ENCODE results near the gene VAMP1. TPM values are rescaled to one million over a fixed set of nuclear protein-coding genes. Genes with fewer than 3 reads are reported as not detected.
"Not testable (repeated sequence)": the region's sequence is repeated elsewhere in the genome, so short reads cannot be mapped to it uniquely, and the experiment has no call there.

VAMP1 gene
- total RNA-seq, 1 experiment from 2014 or later: 10.3 TPM

DNA sequence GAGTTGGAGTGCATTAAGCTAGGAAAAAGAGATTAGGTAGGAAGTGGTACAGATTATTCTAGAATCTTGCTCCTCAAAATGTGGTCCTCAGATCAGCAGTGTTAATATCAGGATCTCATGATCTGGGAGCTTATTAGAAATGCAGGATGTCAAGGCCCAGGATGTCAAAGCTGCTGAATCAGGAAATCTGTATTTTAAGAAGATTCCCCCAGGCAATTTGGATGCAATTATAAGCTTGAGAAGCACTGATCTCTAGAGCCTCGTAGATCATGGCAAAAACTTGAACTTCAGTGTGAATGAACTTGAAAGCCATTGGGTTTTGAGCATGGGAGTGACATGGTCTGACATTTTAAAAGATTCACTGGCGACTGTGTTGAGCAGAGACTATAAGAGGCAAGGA is 30.0 kb upstream of the VAMP1 start:
- peaks cover 4 to 7% of the 10 kb centered on the region in 2 experiments for H3K4me1 Mint-ChIP-seq
- DNase-seq: no peak
- no peaks in the 10 kb centered on the region for H3K9me3 ChIP-seq (ENCODE audit: control insufficient read depth, low read depth, low read length)
- TF ChIP-seq, protein P1, sequence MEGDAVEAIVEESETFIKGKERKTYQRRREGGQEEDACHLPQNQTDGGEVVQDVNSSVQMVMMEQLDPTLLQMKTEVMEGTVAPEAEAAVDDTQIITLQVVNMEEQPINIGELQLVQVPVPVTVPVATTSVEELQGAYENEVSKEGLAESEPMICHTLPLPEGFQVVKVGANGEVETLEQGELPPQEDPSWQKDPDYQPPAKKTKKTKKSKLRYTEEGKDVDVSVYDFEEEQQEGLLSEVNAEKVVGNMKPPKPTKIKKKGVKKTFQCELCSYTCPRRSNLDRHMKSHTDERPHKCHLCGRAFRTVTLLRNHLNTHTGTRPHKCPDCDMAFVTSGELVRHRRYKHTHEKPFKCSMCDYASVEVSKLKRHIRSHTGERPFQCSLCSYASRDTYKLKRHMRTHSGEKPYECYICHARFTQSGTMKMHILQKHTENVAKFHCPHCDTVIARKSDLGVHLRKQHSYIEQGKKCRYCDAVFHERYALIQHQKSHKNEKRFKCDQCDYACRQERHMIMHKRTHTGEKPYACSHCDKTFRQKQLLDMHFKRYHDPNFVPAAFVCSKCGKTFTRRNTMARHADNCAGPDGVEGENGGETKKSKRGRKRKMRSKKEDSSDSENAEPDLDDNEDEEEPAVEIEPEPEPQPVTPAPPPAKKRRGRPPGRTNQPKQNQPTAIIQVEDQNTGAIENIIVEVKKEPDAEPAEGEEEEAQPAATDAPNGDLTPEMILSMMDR (conservative IDR thresholded peaks at IDR 0.05): no peak
- H2BK15ac ChIP-seq (ENCODE audit: low read depth, low read length): no peak overlapping the region
- H4K20me1 ChIP-seq (ENCODE audit: control insufficient read depth, insufficient read depth, insufficient read length): no peaks in the 10 kb centered on the region
- H3K18ac ChIP-seq (ENCODE audit: insufficient read length, low read depth, low read length): no peak overlapping the region
- no peak overlapping the region for H4K8ac ChIP-seq (replicated peaks; ENCODE audit: insufficient read length, low read depth, low read length)
- H3K4ac ChIP-seq (ENCODE audit: low read depth, low read length): no peak overlapping the region
- H2BK12ac ChIP-seq (ENCODE audit: insufficient read length, low read depth, low read length): no peak overlapping the region
- no peak overlapping the region for H2AK5ac ChIP-seq (ENCODE audit: insufficient read length, low read length)
- peaks cover 16% of the 10 kb centered on the region for H3K79me1 ChIP-seq (ENCODE audit: insufficient read depth, low read depth, low read length, poor library complexity, severe bottlenecking)
- H4K5ac ChIP-seq (ENCODE audit: insufficient read length, low read depth, low read length): no peak overlapping the region
- H2BK5ac ChIP-seq (ENCODE audit: insufficient read length, low read length): no peak overlapping the region
- peaks cover 21 to 50% (median 47%) of the 10 kb centered on the region in 3 experiments; a peak in 6 of 7 replicates for H3K36me3 Mint-ChIP-seq (ENCODE audit: insufficient read depth in 1 of 3, low read depth in 3 of 3)
- H3K23ac ChIP-seq (ENCODE audit: insufficient read length, low read depth, low read length): no peak overlapping the region
- no peaks in the 10 kb centered on the region for H3K4me1 ChIP-seq (ENCODE audit: insufficient read depth, low read length)
- H3K9me3 Mint-ChIP-seq: no peaks in the 10 kb centered on the region
- H3K79me2 ChIP-seq (ENCODE audit: insufficient read depth, low read length): peaks cover 5% of the 10 kb centered on the region; the same call in 1 of the 2 replicates
- no peak overlapping the region for H3K4me3 Mint-ChIP-seq
- no peak overlapping the region for H3T11ph ChIP-seq (ENCODE audit: low read length)
- no peak overlapping the region for H2BK120ac ChIP-seq (ENCODE audit: low read depth, low read length, poor library complexity, severe bottlenecking)
- no peak overlapping the region for H2BK20ac ChIP-seq (ENCODE audit: low read depth, low read length, poor library complexity, severe bottlenecking)
- H3K9ac ChIP-seq (ENCODE audit: extremely low read depth, insufficient read length, low read length): no peak overlapping the region
- no peak overlapping the region for H3K4me2 ChIP-seq (ENCODE audit: insufficient read depth, insufficient read length, low read length)
- H3K27ac Mint-ChIP-seq: no peak overlapping the region
- WGBS (ENCODE audit: extremely low coverage, insufficient read length, low lambda C conversion rate): no CpG with 5 or more reads among the region's 2 CpGs
- no peak overlapping the region for H3K27ac ChIP-seq (ENCODE audit: insufficient read length, low read depth, low read length)
- H4K91ac ChIP-seq (ENCODE audit: insufficient read length, low read depth, low read length): no peak overlapping the region
- H3K14ac ChIP-seq (ENCODE audit: insufficient read depth, low read length): no peak overlapping the region
- H3K23me2 ChIP-seq (ENCODE audit: insufficient read length, low read depth, low read length, poor library complexity, severe bottlenecking): no peaks in the 10 kb centered on the region
- H3K27me3 ChIP-seq (ENCODE audit: insufficient read depth, low read length): no peaks in the 10 kb centered on the region
- no peaks in the 10 kb centered on the region for H3K27me3 Mint-ChIP-seq (ENCODE audit: low read depth)
- H3K56ac ChIP-seq (ENCODE audit: insufficient read length, low read depth, low read length): no peak overlapping the region
- H2AFZ ChIP-seq (ENCODE audit: low read length): no peak overlapping the region

DNA sequence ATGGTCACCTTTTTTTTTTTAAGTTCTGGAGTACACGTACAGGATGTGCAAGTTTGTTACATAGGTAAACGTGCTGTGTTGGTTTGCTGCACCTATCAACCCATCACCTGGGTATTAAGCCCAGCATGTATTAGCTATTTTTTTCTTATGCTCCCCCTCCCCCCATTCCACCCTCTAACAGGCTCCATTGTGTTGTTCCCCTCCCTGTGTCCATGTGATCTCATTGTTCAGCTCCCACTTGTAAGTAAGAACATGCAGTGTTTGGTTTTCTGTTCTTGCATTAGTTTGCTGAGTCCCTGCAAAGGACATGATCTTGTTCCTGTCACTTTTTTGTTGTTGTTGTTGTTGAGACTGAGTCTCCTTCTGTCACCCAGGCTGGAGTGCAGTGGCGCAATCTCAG is 26.8 kb upstream of the VAMP1 start:
- H3K27me3 Mint-ChIP-seq (ENCODE audit: low read depth); H3K23ac ChIP-seq (ENCODE audit: insufficient read length, low read depth, low read length); H3K4me2 ChIP-seq (ENCODE audit: insufficient read depth, insufficient read length, low read length); H3K23me2 ChIP-seq (ENCODE audit: insufficient read length, low read depth, low read length, poor library complexity, severe bottlenecking); H3K56ac ChIP-seq (ENCODE audit: insufficient read length, low read depth, low read length); H2BK15ac ChIP-seq (ENCODE audit: low read depth, low read length); H3K27ac ChIP-seq (ENCODE audit: insufficient read length, low read depth, low read length); H3T11ph ChIP-seq (ENCODE audit: low read length); H4K91ac ChIP-seq (ENCODE audit: insufficient read length, low read depth, low read length); H4K20me1 ChIP-seq (ENCODE audit: control insufficient read depth, insufficient read depth, insufficient read length); H2BK20ac ChIP-seq (ENCODE audit: low read depth, low read length, poor library complexity, severe bottlenecking); H3K14ac ChIP-seq (ENCODE audit: insufficient read depth, low read length); H3K4ac ChIP-seq (ENCODE audit: low read depth, low read length); H4K5ac ChIP-seq (ENCODE audit: insufficient read length, low read depth, low read length); H3K79me2 ChIP-seq (ENCODE audit: insufficient read depth, low read length); H4K8ac ChIP-seq (replicated peaks; ENCODE audit: insufficient read length, low read depth, low read length); H3K27me3 ChIP-seq (ENCODE audit: insufficient read depth, low read length); H3K9me3 ChIP-seq (ENCODE audit: control insufficient read depth, low read depth, low read length); H3K9me3 Mint-ChIP-seq; H3K4me1 ChIP-seq (ENCODE audit: insufficient read depth, low read length); DNase-seq; H3K18ac ChIP-seq (ENCODE audit: insufficient read length, low read depth, low read length); H2AK5ac ChIP-seq (ENCODE audit: insufficient read length, low read length); H2BK5ac ChIP-seq (ENCODE audit: insufficient read length, low read length); H2BK12ac ChIP-seq (ENCODE audit: insufficient read length, low read depth, low read length); H2BK120ac ChIP-seq (ENCODE audit: low read depth, low read length, poor library complexity, severe bottlenecking); H2AFZ ChIP-seq (ENCODE audit: low read length); H3K9ac ChIP-seq (ENCODE audit: extremely low read depth, insufficient read length, low read length): not testable (repeated sequence)
- H3K79me1 ChIP-seq (ENCODE audit: insufficient read depth, low read depth, low read length, poor library complexity, severe bottlenecking): peaks cover 14% of the 10 kb centered on the region
- Mint-ChIP-seq H3K4me3 (0 out of 5 replicates have a peak overlapping the region, but pooled peaks of 1 of the 2 experiments have one; percentile 7), H3K36me3 (ENCODE audit: insufficient read depth in 1 of 3, low read depth in 3 of 3) (peaks cover 20 to 47% (median 46%) of the 10 kb centered on the region in 3 experiments), H3K4me1 (peaks cover 16 to 19% of the 10 kb centered on the region in 2 experiments), H3K27ac (peak overlapping the region in 2 of 3 experiments; percentile 77 to 78; a peak in 2 of 7 replicates)
- WGBS (ENCODE audit: extremely low coverage, insufficient read length, low lambda C conversion rate): no CpG with 5 or more reads among the region's 3 CpGs

Measured in H9 (cell line).